GM21447 (cell line): ENCODE data around the gene CDK5RAP3.

Experiments used
- ATAC-seq: cut with Tn5 transposase; IDR thresholded peaks from one replicate; pipeline ENCODE4 v1.9.1; 2021; ENCODE audit not compliant: unreplicated experiment

Gene CDK5RAP3

GRCh38 chr17:48023400-48024148, 52.7 kb downstream of the CDK5RAP3 start:
- no peak for ATAC-seq

GRCh38 chr17:48024149-48025039, 53.5 kb downstream of the CDK5RAP3 start:
- no peak for ATAC-seq

DNA sequence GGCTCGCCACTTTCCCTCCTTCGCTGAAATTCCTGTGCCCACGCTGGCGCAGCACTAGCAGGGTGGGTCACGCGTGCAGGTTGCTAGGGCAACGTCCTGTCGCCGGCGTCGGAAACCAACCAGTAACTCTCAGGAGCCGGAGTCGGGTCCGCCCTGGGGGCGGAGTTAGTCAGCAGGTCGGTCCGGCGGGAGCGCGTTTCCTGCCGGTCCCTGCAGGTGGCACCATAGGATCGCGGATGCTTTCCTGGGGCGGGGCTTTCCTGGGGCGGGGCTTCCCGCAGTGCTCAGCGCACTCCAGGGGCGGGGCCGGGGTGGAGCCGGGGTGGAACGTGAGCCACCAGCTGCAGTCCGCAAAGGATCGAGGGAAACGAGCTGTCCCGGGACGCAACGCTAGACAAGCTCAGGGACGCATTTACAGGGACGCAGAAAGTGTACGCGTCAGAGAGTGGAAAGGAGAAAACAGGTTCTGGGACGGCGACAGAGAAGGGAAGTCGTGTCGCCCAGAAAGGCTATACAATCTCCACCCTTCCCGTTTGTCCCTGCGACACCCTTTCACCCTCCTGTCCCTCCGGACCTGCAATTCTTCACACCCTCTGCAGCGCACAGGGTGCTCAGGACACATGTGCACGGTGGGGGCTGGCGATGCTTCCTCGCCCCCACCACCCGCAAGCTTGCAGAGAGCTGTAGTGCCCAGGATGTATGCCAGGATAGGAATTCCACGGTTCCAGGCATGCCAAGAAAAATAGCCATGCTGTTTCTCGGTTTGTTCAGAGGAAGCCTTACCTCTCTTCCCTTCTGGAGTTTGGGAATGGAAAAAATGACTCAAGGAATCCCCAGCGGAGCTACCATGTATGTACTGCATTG, 54.4 kb downstream of the CDK5RAP3 start:
- peak; percentile 82 for ATAC-seq

GRCh38 chr17:48025904-48026501, 55.1 kb downstream of the CDK5RAP3 start:
- no peak for ATAC-seq

GRCh38 chr17:48026502-48027321, 55.8 kb downstream of the CDK5RAP3 start:
- peak; percentile 40 for ATAC-seq

DNA sequence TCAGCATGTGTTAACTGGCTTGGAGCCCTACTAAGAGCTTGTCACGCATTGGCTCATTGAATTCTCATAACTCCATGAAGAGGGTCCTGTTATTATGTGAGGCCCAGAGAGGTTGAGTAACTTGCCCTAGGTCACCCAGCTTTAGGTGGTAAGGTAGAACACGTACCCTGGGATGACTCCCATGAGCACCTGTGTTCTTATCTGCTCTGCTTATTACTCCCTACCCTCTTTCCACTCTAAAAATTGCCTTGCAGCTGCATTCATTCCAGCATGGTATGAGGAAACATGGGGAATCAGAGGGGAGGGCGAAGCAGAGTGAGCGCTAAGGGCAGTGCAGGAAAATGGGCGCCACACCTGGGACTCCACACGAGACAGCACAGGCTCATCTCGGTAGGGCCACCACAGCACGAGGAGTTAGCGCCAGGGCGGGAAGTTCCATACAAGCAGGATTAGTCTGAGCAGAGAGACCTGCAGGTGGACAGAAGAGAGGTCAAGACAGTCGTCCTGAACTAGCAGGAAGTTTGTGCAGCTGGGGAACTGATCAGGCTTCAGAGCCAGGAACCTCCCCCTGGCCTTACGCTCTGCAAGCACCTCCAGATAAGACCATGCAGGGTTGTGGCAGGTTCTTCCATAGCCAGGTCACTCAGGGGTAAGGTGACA, 56.5 kb downstream of the CDK5RAP3 start:
- no peak for ATAC-seq

DNA sequence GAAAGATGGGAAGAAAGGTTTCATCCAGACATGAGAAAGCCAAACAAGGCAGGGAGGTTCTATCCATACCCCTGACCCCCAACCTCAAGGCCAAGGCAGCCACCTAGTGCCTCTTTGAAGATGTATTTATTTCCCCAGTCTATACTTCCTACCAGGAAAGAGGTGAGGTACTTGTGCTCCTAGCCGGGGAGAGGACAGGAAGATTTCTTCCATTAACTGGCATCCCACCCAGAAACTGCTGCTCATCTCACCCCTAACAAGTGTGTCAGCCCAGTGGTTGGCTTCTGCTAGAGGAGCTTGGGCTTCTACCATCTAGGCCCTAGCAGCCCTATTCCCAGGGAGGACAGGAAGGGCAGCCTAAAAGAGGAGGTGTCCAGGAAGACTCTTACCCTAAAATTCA, 57.8 kb downstream of the CDK5RAP3 start:
- ATAC-seq, result no peak

DNA sequence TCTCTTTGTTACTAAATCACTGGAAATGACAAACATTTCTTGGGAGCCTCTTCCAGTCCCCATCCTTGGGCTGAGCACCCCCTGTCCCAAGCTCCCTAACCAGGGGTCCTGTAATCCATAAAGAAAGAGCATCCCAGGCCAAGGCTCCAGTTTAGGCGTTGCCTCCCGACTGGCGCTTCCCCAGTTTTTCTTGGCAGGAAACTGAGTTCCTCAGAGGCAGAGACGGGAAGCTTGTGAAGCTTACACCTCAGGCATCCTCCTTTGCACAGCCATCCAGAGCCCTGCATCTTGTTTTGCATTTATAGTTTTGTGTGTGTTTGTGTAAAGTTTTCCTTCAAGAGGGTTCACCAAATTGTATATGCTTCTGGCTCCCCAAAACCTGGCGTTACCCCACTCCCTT, 59.6 kb downstream of the CDK5RAP3 start:
- ATAC-seq, result no peak
